Measurements from ENCODE around the gene CELF2. TPM values are rescaled to one million over a fixed set of nuclear protein-coding genes. Genes with fewer than 3 reads are reported as not detected.
A peak's percentile ranks its signal among the peaks of the same experiment; 100 is the strongest.

CELF2 gene
- total RNA-seq, 2 experiments from 2014 or later, result 197 to 205 TPM

- peak overlapping the region; percentile 34 for H3K4me3 Mint-ChIP-seq
- intact Hi-C loops (cut with DNase I, micrococcal nuclease), result no loop called here
- ChIA-PET CTCF (interaction anchor here (3.7 kb wide), 1 partner anchor 12 kb away, joined by 14 read pairs; no protein-coding TSS in a partner anchor), POLR2A (interaction anchor here (0.9 to 3.8 kb wide), 3 partner anchors 16 to 59 kb away, joined by 3 to 22 read pairs (median 4); no protein-coding TSS in a partner anchor)
- TF ChIP-seq CTCF (IDR thresholded peaks at IDR 0.05), result no peak
- no peaks in the 10 kb centered on the region for H3K9me3 Mint-ChIP-seq
- ATAC-seq (ENCODE audit: poor library complexity), result no peak
- H3K27me3 Mint-ChIP-seq, result no peaks in the 10 kb centered on the region
- H3K4me1 Mint-ChIP-seq (ENCODE audit: low read depth), result peaks cover 99% of the 10 kb centered on the region
- H3K4me3 ChIP-seq (ENCODE audit: low read length), result no peak overlapping the region
- no peak for DNase-seq
- H3K27me3 ChIP-seq (ENCODE audit: control insufficient read depth in 1 of 2, insufficient read depth in 2 of 2, low read length in 2 of 2), result no peaks in the 10 kb centered on the region
- no peaks in the 10 kb centered on the region for H3K9me3 ChIP-seq (ENCODE audit: control insufficient read depth in 1 of 2, insufficient read depth in 1 of 2, low read length in 2 of 2)
- H3K36me3 ChIP-seq (ENCODE audit: insufficient read depth, low read length), result peaks cover 87% of the 10 kb centered on the region
- H3K27ac Mint-ChIP-seq, result peak overlapping the region; percentile 89
- H3K27ac ChIP-seq (ENCODE audit: low read depth in 1 of 2, low read length in 2 of 2), result no peak overlapping the region
- peaks cover 73% of the 10 kb centered on the region for H3K4me1 ChIP-seq (ENCODE audit: insufficient read depth, low read length)
- peaks cover 98% of the 10 kb centered on the region for H3K36me3 Mint-ChIP-seq (ENCODE audit: low read depth)
Observed at GRCh38 chr10:11224321-11224720, 206.6 kb downstream of the CELF2 start.

- peak overlapping the region; percentile 89 for H3K27ac Mint-ChIP-seq
- H3K27me3 Mint-ChIP-seq, result no peaks in the 10 kb centered on the region
- no peak for TF ChIP-seq CTCF (IDR thresholded peaks at IDR 0.05)
Observed at GRCh38 chr10:11224792-11225416, 207.2 kb downstream of the CELF2 start.

GRCh38 chr10:11225935-11226334 lies 208.3 kb downstream of the CELF2 start:
- H3K4me3 ChIP-seq (ENCODE audit: low read length), result peak overlapping the region; percentile 19
- POLR2A ChIA-PET, result interaction anchor here (0.7 to 3.8 kb wide), 18 partner anchors 9 to 84 kb away, joined by 3 to 27 read pairs (median 6); no protein-coding TSS in a partner anchor
- CTCF ChIA-PET, result interaction anchor here (0.9 to 3.7 kb wide), 7 partner anchors 9 to 143 kb away, joined by 3 to 14 read pairs (median 3); no protein-coding TSS in a partner anchor

More at GRCh38 chr10:11224792-11225416, 207.2 kb downstream of the CELF2 start:
- Histone ChIP-seq H3K27me3 (ENCODE audit: control insufficient read depth in 1 of 2, insufficient read depth in 2 of 2, low read length in 2 of 2) (no peaks in the 10 kb centered on the region), H3K36me3 (ENCODE audit: insufficient read depth, low read length) (peaks cover 85% of the 10 kb centered on the region), H3K4me3 (ENCODE audit: low read length) (no peak overlapping the region), H3K9me3 (ENCODE audit: control insufficient read depth in 1 of 2, insufficient read depth in 1 of 2, low read length in 2 of 2) (no peaks in the 10 kb centered on the region), H3K4me1 (ENCODE audit: insufficient read depth, low read length) (peaks cover 78% of the 10 kb centered on the region), H3K27ac (ENCODE audit: low read depth in 1 of 2, low read length in 2 of 2) (peak overlapping the region; percentile 74 to 78)
- H3K36me3 Mint-ChIP-seq (ENCODE audit: low read depth), result peaks cover 98% of the 10 kb centered on the region
- no peaks in the 10 kb centered on the region for H3K9me3 Mint-ChIP-seq
- peaks cover 99% of the 10 kb centered on the region for H3K4me1 Mint-ChIP-seq (ENCODE audit: low read depth)
- no peak for DNase-seq
- ChIA-PET CTCF (interaction anchor here (1.1 to 3.7 kb wide), 3 partner anchors 8 to 47 kb away, joined by 3 to 14 read pairs (median 10); no protein-coding TSS in a partner anchor), POLR2A (interaction anchor here (0.9 to 3.8 kb wide), 8 partner anchors 8 to 60 kb away, joined by 3 to 27 read pairs (median 11); no protein-coding TSS in a partner anchor)
- H3K4me3 Mint-ChIP-seq, result peak overlapping the region; percentile 47
- intact Hi-C loops (cut with DNase I, micrococcal nuclease), result loop anchor here in 1 of 2 experiments (5.0 kb wide), 2 partner anchors 42 to 48 kb away; no protein-coding TSS in a partner anchor
- ATAC-seq (ENCODE audit: poor library complexity), result no peak

More at GRCh38 chr10:11225935-11226334, 208.3 kb downstream of the CELF2 start:
- Mint-ChIP-seq H3K4me1 (ENCODE audit: low read depth) (peaks cover 99% of the 10 kb centered on the region), H3K4me3 (peak overlapping the region; percentile 47), H3K36me3 (ENCODE audit: low read depth) (peaks cover 98% of the 10 kb centered on the region), H3K27me3 (no peaks in the 10 kb centered on the region), H3K27ac (peak overlapping the region; percentile 89), H3K9me3 (no peaks in the 10 kb centered on the region)
- H3K27me3 ChIP-seq (ENCODE audit: control insufficient read depth in 1 of 2, insufficient read depth in 2 of 2, low read length in 2 of 2), result no peaks in the 10 kb centered on the region
- H3K27ac ChIP-seq (ENCODE audit: low read depth in 1 of 2, low read length in 2 of 2), result peak overlapping the region; percentile 74 to 78
- H3K4me1 ChIP-seq (ENCODE audit: insufficient read depth, low read length), result peaks cover 82% of the 10 kb centered on the region
- ATAC-seq (ENCODE audit: poor library complexity) (peak; percentile 72), DNase-seq (peak in 12 of 14 experiments; percentile 22 to 85 (median 56))
- peaks cover 85% of the 10 kb centered on the region for H3K36me3 ChIP-seq (ENCODE audit: insufficient read depth, low read length)
- no peaks in the 10 kb centered on the region for H3K9me3 ChIP-seq (ENCODE audit: control insufficient read depth in 1 of 2, insufficient read depth in 1 of 2, low read length in 2 of 2)
- intact Hi-C loops (cut with DNase I, micrococcal nuclease), result loop anchor here in 1 of 2 experiments (1.0 to 5.0 kb wide), 4 partner anchors 10 to 49 kb away; no protein-coding TSS in a partner anchor
- TF ChIP-seq CTCF (IDR thresholded peaks at IDR 0.05), result no peak
